ENCODE results near the gene MCCD1.
A peak's percentile ranks its signal among the peaks of the same experiment; 100 is the strongest.

Gene MCCD1

DNA sequence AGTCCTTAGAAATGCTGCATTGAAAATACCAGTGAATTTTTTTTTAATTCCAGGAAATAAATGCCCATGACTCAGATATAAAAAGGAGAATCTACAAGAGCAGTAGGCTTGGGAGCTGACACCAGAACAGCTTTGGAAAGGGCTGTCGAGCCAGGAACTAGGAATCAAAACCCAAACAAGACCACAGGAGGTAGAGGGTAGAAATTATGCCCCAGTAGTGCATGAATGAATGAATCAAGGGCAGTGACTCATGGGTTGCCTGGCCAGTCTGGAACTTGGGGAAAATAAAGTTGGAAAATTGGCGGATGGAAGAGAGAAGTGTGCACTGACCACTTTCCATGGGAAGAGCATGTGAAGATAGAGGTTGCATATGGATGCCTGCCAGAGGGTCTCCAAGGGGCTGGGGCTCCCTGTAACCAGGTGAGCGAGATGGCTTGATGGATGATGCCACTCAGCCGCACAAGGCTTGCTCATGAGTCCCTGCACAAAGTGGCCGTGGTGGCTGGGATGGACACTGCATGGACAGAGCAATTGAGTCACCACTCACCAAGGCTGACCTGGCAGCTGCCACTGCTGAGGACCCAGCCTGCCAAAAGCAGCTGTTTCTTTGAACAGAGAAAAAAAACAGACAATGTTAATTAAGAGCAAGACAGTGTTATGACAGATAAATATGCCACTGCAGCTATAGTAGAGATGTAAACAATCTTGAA, 15.2 kb upstream of the MCCD1 start:
- DNase-seq = no peak

- DNase-seq = no peak
These were observed 6.9 kb upstream of the MCCD1 start for GRCh38 chr6:31521835-31522234.

DNA sequence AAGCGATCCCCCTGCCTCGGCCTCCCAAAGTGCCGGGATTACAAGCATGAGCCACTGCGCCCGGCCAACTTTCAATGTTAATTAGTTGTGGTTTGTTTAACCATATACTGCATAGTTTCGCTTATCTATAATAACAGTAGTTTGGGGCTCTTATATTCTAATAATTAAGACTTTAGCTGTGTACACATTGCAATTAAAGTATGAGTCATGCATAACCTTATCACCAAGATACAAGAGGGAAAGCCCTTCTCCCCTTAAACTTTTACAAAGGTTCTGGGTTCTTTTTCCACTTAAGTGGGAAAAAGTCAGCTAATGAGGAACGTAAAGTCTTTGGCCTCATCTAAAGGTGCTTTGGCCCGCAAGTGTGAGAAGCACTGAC, 3.2 kb upstream of the MCCD1 start:
- no peak for DNase-seq

- DNase-seq = no peak
These were observed 2.7 kb upstream of the MCCD1 start for GRCh38 chr6:31525932-31526591.

DNA sequence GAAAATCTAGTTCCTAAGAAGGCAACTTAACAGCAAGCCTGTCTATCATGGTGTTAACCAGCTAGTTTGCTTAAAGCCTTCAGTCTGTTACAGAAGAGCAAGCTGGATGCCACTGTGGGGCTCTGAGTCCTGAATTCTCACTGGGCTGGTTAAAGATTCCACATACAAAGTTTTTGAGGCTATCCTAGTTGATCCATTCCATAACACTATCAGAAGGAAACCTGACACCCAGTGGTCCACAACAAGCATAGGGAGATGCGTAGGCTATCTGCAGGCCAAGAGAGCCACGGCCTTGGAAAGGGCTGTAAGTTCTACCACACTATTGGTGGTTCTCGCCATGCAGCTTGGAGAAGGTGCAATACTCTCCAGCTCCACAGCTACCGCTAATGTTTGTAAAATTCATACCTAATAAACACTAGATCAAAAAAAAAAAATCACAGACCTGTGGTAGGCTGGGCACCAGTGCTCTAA, 420 bp upstream of the MCCD1 start:
- DNase-seq = no peak

GRCh38 chr6:31529329-31530150, 778 bp downstream of the MCCD1 start:
- DNase-seq = no peak

DNA sequence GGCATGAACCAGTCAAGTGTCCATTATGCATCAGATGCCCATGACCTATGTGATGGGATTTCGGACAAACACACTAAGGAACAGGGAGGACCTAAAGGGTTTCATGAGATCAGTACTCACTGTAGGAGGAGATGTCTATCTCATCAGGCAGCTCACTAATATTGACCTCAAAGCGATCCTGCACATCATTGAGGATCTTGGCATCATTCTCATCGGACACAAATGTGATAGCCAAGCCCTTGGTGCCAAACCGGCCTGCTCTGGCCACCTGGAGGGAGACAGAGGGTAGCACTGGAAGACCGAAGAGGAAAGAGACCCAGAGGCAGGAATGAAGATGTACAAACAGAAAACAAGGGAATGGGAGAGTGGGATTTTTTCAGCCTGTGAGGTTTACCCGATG, 1.9 kb downstream of the MCCD1 start:
- DNase-seq = no peak

DNA sequence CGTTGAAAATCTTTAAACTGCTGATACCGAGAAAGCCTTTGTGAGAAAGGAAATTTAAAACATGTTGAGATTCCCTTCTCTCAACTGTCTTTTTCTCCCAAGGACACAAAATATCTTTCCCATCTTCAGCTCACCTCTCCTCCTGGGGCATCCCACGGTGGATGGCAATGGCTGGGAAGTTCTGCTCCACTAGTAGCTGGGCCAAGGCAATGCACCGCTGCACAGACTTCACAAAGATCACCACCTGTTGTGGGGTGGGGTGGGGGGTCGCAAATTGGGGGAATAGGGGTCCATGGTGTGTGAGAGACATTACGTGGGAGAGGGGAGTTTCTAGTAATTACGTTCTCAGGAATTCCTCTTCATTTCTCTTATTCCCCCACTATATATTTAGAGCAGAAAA, 2.4 kb downstream of the MCCD1 start:
- DNase-seq = no peak

- no peak for DNase-seq
These were observed 3.2 kb downstream of the MCCD1 start for GRCh38 chr6:31531771-31532643.

- no peak for DNase-seq
These were observed 4.1 kb downstream of the MCCD1 start for GRCh38 chr6:31532644-31533454.

GRCh38 chr6:31533455-31533841, 4.7 kb downstream of the MCCD1 start:
- DNase-seq = no peak

- no peak for DNase-seq
These were observed 5.2 kb downstream of the MCCD1 start for GRCh38 chr6:31534011-31534410.

- DNase-seq = no peak
These were observed 5.8 kb downstream of the MCCD1 start for GRCh38 chr6:31534521-31535040.

DNA sequence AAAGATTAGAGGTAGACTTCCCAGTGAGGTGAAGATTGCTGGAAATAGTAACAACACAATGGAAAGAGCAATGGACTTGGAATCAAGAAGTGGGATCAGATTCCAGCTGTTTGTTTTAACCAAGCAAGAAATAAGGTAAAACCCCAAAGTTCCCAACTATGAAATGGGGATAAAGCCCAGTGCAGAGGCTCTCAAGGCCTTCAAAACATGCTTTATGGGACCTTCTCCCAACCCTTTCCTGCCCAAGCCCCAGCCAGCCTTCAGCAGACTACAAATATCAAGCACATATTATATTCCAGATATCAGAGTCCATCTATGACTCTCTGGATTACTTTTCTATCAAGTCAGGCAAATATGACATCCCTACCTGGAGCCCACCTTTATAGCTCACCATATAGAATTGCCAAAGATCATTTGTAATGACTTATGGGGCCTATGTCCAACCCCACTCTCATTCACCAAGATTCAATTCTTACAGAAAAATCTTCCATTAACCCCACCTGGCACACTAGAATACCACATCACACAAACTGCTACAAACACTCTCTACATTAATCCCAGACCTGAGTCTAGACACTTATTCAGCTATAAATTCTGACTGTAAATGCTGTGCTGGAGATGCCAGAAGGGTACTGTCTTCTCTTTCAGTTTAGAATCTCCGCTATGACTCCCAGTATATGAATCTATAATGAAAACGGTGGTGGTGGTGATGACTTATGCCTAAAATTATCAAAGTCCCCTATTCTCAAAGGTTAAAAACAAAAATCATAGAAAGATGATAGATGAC, 7.0 kb downstream of the MCCD1 start:
- DNase-seq = no peak

DNA sequence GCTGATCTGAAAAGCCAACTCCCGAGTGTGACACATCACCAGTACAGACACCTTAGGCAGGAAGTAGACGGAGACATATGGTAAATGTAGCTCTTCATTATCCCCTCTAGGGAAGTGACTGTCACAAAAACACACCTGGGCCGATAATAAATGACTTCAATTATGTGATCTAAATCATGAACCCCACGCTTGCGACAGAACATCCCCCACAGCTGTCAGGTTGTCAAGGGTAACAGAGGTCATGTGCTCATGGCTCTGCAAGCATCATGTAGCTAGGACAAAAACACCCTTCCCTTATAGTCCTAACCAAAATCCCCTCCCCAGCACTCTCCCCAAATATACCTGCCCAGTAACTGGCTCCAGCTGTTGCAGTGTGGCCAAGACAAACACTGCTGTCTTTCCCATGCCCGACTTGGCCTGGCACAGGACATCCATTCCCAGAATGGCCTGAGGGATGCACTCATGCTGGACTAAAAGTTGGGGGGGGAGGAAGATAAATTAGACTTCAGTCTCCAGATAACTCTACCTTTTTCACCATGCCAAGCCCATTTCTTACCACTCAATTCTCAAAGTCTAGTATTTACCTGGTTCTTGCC, 10.1 kb downstream of the MCCD1 start:
- no peak for DNase-seq

GRCh38 chr6:31540640-31541039, 11.9 kb downstream of the MCCD1 start:
- no peak for DNase-seq

- DNase-seq = no peak
These were observed 12.4 kb downstream of the MCCD1 start for GRCh38 chr6:31541059-31541657.

DNA sequence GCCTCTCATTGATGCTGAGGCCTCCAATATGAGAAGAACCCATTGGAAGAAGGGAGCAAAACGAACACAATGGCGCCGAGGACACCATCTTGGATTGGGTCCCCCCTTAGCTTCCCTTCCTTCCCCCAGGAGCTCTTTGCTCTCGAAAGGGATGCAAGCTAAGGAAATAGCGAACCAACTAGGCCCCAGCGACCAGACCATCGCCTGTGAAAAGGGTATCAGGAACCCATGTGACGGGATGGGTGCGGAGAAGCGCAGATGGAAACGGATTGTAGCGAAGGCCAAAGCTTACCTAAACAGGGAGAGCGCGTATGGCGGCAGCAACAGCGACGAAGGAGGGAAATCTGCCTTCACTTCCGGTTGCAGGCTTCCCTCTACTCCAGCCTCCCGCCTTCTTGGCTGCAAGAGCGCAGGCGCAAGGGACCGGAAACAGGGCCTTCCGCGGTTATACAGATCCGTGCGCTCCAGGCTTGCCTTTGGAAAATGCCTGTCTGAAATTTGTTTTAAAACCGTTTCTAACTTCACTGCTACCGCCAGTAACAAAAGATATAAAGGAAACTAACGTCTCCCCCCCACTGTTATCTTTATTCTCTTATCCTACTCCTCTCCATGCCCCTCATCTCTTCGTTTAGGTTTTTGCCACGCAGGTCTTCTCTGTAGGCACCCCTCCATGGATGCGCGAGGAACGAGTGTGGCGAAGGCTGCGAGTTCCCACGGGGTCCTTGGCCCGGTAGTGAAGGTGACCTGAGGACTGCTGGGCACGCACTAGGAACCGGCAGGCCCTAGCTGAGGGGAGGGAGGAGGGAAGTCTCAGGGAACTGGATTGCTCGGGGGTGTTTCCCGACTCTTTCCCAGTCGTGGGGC, 13.1 kb downstream of the MCCD1 start, which contains the start of gene DDX39B:
Gene DDX39B, minus strand, starts transcription at position 346 of the 864 bp plus-strand sequence. CDS start 1,471 bp downstream, outside the sequence.
- DNase-seq = peak; percentile 79

DNA sequence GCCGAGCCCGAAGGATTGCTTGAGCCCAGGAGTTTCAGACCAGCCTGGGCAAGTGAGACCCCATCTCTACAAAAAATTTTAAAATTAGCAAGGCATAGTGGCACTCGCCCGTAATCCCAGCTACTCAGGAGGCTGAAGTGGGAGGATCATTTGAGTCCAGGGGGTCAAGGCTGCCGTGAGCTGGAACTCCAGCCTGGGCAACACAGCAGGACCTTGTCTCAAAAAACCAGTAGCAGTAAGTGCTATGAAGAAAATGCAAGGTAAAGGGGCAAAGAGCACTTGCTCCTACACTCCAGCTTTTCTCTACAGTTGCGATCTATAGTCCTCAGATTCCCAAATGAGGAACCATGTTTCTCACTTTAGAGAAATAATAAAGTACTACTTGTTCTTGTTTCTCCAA, 14.9 kb downstream of the MCCD1 start:
- DNase-seq = no peak

All from NCI-H1436 treated with DMSO at 0.1 percent for 48 hours (cell line).